ENCODE measurements around the gene C1orf226.

C1orf226 gene

DNA sequence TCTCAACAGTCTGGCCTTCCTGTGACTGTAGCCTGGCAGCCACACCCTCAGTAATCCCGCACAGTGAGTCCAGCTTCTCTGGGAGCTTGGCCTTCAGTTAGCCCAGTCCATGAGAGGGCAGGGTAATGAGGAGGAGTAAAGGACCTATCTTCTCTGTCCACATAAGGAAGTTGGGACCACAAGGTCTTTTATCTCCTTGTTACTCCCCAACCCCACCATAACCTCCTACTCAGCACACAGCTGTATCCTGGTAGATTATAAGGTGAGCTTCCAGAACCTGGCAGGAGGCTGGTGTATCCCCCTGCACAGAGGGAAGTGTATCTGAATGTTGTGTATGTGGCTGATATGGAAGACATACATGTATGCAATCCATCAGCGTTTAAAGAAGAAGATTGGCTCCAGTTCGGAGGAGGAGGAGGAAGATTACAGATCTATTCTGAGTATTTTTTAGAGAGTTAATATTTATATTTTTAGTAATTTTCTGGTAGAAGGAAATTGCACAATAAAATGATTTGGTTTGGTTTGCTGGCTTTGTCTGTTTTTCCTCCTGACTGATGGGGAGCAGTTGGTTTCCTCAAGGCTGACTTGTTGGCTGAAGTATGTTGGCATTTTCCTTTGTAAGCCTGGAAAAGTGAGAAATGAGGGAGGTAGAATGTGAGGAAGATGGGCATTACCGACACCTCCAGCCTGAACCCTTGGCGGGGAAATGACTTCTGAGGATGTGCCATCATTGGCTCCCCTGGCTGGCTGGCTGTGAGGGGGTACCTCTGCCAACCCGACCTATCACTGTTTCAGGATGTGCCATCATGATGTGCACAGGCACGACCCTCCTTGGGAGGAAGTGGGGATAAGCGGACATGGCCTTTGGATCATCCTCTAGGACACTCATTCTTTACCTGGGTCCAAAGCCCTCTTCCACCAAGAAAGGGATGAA is 5.0 kb downstream of the C1orf226 start:
- no peak for DNase-seq

DNA sequence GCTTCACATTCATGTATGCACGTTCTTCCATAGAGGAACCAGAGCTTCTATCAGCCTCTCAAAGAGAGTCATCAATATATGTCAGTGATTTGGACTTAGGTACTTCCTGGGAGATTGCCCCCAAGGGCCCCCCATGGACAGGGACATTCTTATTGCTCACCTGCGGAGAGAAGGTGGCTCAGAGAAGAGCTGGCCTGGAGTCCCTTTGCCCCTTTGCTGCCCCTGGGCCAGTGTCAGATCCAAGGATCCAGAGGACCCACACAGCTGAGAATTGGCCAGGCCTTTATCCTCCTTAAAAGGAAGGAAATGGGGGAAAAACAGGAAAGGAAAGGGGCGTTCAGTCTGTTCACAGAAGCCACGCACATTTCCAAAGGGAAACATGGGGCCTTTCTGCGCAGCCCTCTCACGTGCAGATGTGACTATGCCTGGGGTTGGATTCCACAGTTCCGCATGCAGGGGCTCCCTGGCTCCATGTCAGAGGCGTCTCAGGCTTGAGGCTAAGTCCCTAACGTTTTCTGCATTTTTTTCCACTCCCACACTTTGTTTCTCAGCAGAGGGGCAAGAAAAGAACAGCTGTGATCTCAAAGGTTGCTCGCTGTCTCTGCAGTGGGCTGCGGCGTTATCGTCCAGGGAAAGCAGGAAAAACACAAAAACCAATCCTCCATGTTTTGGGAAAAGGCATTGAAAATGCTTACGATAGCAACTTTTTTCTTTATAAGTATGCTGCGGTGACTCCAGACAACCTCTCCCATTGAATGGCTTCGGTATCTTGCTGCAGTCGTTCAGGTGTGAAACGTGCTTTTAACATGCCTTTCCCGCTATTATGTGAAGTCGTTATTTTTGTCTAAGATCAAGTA is 5.9 kb downstream of the C1orf226 start:
- no peak for DNase-seq

DNA sequence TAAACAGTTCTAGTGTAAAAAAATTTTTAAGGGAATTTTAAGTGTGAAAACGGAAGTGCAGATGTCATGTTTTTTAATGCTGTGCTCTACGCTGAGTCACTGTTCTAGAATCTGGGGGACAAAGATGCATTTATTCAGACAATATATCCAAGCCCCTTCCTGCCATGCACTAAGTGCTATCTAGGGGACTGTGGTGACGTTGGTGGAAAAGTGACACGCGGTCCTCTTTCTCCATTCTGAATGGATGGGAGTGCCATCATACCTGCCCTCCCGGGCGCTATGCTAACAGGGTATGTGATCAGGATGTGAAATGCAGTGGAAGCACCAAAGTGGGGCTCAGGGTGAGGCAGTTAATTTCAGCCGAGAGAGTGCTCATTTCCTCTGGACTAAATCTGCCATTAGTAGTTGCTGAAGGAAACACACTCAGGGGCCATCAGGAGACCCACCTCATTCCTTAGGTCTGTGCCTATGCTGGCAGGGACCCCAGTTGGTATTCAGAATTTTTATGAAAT is 6.6 kb downstream of the C1orf226 start:
- DNase-seq: no peak

DNA sequence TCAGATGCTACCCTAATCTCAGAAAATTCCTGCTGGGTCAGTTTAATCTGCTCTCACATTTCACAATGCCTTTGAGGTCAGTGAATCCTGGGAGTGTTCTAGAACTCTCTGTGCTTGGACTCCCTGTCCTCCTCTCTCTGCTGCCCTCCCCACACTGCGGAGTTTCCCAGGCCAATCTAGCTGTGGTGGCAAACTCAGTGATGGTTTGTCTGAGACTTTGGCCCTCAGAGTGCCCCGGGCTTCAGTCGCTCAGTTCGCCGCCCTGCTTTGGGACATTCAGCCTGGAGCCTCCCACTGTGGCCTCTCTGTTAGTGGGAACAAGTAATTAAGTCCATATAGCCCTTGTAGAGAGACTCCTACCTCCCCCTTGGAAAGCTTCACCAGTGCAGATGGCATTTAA is 7.1 kb downstream of the C1orf226 start:
- no peak for DNase-seq

DNA sequence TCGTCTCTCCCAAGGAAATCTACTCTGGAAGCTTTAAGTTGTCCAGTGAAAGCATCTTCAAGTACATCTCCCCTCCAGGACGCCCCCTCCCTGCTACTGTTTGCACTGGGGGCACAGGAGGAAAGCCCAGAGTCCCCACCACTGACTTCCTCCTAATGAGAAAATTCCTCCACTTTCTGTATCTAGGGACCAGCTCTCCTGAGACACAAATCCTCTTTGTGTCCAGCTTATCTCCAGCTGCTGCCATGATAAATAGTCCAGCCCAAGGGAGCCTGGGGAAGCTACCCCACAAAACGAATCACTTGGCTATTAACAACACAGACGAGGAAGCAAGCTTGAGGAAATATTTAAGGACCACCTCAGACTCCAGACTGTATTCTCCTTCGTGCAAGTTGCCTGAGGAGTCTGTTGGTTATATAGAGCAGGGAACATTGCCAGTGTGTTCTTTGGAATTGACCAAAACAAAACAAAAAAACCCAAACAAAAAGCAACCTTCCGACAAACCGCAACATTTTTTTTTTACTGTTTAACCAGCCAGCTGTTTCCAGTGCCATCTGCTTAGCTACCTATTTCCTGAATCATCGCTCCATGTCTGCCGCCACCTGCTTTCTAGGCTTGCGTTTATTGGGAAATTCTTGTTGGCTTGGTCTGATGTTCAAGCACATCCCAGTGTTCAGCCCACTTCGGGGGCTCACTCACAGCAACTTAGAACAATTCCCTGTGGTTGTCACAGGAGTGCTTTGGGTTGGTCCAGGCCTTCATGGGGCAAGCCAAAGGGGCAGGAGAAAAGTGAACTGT is 7.7 kb downstream of the C1orf226 start:
- DNase-seq: no peak

DNA sequence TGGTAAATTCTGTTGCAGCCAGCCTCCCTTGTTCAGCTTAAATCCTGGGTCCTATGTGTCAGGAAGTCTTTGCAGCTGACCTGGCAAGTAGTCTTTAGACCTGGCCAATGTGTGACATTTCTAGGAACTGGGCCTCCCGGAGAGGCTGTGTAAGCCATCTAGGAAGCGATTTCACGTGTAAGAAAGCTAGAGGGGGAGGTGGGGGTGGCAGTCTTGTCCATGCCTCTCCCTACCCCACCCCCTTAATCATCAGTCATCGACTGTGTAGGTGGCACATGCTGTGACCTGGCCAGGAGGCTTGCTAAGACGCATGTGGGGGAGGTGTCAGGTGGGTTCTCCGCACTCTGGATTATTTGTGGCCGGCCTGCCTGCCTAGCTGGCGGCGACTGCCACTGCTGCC is 8.4 kb downstream of the C1orf226 start:
- no peak for DNase-seq

DNA sequence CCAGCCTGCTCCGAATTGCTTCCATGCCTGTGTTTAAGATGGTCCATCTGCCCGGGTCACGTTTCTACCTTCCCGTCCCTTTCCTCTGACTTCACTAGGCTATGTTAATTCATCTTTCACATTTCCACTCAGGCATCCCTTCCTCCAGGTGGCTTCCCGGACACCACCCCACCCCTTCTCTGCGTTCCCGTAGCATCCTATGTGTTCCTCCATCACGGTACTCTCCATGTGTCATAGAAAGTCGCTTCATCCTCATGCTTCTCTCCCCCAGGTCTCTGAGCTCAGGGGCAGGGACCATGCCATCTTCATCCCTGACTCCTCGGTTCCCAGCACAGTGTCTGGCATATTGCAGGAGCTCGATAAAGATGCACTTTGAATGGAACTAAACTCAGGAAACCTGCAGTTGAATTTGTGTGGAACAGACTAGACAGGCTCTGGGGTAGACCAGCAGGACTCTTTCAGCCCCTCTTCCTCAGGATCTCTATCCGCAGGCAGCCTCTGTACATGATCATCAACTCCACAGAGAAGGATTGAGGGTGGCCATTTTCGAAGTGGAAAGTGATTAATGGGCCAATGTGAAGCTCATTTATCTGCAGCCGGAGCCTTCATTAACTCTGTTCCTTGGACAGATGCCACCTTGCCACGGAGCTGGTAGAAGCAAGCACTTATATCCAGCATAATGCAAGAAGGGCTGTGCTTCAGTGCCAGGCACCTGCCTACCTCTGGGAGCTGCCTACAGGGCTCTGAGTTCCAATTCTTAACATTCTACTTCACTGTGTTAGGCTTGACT is 9.1 kb downstream of the C1orf226 start:
- DNase-seq: no peak

DNA sequence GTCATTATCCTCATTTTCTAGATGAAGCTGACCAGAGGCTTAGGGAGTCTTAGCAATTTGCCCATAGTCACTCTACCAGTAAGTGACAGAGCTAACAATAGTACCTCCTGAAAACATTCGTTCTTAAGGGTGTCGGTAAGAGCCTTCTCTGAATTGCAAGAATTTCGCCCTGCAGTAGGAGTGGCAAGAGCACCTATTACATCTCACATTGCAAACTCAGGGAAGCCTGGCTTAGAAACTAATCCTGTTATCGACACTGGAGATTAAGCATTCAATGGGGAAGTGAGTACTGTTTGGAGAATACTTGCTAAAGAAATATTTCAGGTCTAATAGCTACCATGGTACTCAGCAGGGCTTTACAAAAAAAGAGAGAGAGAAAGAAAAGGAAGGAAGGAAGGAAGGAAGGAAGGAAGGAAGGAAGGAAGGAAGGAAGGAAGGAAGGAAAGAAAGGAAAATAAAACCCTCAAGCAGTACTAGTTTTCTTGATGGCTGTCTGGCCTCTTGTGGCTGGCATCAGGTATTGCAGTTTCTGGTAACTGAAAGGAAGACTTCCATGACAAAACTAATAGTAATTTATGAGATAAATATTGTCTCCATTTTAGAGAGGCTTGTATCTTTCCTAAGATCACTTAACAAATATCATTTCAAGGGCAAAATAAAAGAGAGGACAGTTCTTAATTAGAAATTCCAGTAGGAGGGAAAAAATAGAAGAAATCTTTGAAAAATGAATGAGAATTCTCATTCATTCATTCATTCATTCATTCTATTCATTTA is 10.4 kb downstream of the C1orf226 start:
- DNase-seq: no peak

DNA sequence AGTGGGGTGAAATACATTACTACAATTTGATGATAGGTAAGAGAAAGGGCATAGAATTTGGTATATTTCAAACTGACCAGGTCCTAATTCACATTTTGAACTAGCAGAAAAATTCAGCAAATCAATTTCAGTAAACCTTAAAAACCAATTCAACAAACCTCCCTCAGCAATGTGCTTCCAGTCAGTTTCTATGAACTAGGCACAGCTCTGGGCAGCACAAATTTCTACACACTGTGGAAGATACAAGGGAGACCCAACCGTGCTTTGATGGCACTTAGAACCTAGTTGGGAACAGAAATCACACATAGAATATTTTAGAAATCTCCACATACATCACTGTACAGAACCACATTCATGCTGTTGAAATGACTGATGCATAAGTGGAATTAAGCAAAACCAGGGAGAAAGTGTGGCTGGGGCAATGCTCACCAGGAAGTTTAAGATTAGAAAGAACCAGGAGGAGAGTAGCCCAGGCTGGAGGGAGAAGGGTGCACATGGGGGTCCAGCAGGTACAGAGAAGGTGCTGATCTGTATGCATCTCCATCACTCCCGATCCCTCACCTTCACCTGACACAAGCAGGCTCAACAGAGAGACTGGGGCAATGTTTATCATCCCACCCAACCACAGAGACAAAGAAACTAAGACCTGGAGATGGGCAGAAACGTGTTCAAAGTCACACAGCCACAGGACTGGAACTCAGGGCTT is 14.8 kb downstream of the C1orf226 start:
- no peak for DNase-seq

DNA sequence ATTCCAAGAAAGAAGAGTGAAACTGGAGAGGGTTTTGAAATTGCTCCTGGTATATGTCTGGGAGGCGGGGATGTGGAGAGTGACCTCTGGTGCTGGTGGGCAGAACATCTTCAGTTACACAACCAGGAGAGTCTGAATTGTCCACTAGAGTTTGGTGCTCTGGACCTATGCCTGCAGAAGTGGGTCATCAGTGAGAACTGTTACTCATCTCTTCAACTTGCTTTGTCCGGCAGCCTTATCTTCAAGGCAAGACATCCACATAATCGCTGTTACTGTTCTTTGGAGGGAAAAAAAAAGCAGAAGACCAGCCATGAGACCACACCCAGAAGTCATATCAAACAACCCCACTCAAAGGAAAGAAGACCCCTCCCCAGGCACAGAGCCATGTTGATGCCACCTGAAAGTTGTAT is 15.5 kb downstream of the C1orf226 start:
- DNase-seq: no peak

DNA sequence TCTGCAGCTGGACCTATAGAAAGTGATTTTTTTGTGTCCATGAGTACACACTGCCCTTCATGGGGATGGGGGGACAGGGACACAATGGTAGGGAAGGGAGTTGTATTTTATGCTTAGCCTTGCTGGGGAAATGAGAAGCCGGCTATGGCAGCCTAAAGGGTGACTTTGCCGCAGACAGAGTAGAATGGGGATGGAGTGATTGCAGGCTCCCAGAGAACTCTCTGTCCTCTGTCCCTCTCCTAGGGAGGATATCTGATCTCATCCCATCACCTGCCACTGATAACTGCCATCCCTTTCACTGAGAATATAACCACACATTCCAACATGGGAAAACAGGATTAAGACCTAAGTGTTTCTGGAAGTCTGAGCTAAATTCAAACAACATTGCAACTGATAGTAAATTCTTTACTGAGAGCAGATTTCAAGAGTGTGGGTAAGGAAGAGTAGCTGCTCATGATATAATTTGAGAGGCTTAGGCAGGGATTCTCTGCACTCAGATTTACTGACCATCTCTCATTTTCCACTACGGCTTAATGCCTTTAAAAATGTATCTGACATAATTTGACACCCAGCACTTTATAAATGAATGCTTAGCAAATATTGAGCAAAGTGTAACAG is 16.5 kb downstream of the C1orf226 start:
- DNase-seq: no peak

DNA sequence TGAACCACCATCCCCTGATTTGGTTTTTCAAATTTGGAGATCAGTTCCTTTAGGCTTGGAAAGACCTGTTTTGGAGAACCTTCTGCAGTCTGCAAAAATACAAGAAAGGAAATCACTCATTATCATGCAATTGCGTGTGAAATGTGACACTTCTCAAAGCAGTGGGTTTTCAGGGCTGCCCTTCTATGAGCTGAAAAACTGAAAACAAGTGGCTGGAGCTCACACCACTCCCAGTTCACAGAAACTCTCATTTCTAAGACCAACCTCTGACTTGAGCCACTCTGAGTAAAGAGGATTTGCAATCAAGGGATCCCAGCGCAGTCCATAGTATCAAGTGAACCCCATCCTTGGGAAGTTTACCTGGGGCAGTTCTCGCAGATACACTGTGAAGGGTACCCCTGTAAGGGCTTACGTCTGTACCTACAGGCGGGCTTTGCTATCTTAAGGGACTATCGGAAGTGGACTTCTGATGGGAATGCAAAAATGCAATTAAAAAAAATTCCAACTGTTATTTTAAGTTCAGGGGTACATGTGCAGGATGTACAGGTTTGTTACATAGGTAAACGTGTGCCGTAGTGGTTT is 17.6 kb downstream of the C1orf226 start:
- DNase-seq: no peak

DNA sequence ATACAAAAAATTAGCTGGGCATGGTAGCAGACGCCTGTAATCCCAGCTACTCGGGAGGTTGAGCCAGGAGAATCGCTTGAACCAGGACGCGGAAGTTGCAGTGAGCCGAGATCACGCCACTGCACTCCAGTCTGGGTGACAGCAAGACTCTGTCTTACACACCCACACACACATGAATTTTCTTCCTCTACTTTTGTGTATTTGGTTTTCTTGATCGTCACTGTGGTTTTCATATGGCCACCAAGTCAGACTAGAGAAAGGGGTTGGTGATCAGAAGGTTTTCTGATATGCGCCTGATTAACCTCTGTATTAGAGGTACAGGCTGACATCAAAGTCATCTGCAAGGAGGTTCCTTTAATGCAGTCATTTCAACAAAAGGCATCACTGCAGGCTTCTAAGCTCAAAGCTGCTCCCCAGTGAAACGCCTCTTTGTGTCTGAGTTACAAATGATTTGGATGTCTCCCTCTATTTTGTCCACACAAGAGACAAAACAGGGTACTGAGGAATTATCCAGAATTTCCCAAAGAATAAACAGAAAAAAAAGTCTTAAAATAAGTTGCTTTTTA is 19.3 kb downstream of the C1orf226 start:
- no peak for DNase-seq

DNA sequence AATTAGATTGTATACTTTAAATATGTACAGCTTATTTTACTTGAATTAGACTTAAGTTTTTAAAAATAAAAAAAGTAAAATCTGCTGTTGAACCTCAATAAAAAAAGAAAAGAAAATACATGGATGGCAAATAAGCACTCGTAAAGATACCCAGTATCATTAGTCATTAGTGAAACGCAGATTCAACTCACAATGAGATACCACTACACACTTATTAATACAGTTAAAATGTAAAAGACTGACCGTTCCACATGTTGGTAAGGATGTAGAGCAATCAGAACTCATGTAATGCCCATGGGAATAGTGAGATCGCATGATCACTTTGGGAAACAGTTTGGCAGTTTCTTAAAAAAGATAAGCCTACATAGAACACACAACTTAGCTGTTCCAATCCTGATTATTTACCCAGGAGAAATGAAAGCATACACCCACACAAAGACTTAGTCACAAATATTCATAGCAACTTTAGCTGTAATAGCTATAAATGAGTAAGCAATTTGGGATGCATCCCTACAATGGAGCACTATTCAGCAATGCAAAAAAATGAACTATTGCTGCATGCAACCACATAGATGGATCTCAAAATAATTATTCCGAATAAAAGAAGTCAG is 23.1 kb downstream of the C1orf226 start:
- DNase-seq: no peak

DNA sequence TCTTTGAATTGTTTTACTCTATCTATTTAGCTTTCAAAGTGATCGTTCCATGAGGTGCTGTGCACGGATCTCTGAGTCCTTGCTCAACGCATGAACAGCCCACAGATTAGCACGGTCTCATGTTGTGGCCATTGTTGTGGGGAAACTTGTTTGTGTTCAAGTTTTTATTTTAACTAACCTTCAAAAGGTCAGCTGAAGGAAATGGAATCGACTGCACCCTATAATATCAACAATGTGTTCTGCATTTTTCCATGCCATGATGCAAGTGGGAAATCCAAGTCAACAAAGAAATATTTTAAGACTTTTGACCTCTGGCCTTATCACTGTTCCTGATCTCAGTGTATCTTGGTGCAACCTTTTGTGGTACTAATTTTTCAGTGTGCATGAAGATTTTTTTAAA is 24.3 kb downstream of the C1orf226 start:
- no peak for DNase-seq

DNA sequence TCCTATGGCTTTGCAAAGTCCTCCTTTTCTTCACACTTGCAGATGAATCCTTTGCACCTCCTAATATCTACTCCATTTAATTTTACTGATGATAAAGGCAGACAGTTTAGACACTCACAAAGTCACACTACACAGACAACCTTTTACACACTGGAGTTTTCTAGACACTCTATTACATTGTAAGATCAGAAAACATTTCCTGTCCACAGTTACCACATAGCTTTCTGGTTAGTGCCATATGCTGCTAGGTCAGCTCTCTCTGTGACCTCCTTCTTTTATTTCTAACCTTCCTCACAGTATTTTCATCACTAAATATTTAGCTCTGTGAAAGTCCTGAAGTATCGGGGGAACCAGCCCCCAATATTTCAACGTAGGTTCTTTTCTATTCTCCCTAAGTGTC is 25.3 kb downstream of the C1orf226 start:
- no peak for DNase-seq

DNA sequence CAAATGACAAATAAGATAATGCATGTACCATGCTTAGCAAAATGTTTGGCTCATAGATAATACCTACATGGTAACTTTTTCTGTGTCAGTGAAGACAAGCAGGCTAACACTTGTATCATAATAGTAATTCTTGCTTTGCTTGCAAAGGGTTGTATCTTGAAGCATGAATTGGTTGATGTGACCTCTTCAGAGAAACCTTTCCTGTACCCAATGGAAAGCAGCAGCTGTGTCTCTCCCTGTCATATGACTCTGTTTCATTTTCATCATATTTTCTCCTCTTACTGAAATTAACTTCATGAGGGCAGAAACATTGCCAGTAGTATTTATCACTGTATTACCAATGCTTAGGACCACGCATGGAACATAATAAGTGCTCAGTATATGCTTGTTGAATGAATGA is 26.0 kb downstream of the C1orf226 start:
- no peak for DNase-seq

DNA sequence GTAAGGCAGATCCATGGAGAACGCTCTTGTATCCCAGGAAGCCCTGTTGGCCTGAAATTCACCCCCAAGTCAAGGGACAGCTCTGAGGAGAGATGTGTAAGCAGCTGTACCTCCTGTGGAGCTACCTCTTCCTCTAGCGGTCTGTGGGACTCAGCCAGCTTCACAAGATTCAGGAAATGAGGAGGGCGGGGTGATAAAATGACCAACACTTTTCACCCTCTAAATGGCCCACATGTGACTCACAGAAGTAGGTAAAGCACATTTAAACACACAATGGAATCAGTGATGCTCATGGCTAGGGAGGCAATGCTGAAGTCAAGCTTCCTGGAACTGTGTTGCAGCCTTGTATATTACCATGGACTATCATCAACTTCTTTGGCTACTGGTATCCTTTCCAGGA is 30.5 kb downstream of the C1orf226 start, which contains the start of gene SH2D1B:
TSS of gene SH2D1B (minus strand) at position 135 of the 400 bp plus-strand sequence. CDS start at position 15, 120 bp downstream.
- no peak for DNase-seq

DNA sequence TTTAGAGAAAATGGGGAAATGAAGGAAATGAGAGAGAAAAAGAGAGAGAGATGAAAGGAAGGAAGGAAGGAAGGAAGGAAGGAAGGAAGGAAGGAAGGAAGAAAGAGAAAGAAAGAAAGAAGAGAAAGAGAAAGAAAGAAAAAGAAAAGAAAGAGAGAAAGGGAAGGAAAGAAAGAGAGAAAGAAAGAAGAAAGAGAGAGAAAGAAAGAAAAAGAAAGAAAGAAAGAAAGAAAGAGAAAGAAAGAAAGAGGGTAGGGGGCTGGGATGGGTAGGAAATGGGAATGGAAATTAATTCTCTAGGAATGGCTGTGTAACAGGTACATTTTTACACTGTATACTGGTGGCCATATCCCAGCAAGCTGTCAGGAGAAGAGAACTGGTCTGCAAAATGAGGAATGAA is 34.7 kb downstream of the C1orf226 start:
- DNase-seq: no peak
